ENCODE results near the gene SLC52A3.

DNA sequence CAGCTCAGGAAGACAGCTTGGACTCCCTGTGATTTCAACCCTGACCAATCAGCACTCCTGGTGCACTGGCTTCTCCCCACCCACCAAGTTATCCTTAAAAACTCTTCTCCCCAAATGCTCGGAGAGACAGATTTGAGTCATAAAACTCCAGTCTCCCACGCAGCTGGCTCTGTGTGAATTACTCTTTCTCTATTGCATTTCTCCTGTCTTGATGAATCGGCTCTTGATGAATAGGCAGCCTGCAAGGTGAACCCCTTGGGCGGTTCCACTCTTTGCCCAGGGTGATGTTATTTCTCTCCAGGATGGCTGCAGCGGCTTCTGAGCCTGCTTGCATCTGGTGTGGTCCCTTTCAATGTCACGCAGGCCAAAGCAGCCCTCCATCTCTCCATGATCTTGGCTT lies 12.4 kb downstream of the SLC52A3 start:
- TF ChIP-seq, protein P1, sequence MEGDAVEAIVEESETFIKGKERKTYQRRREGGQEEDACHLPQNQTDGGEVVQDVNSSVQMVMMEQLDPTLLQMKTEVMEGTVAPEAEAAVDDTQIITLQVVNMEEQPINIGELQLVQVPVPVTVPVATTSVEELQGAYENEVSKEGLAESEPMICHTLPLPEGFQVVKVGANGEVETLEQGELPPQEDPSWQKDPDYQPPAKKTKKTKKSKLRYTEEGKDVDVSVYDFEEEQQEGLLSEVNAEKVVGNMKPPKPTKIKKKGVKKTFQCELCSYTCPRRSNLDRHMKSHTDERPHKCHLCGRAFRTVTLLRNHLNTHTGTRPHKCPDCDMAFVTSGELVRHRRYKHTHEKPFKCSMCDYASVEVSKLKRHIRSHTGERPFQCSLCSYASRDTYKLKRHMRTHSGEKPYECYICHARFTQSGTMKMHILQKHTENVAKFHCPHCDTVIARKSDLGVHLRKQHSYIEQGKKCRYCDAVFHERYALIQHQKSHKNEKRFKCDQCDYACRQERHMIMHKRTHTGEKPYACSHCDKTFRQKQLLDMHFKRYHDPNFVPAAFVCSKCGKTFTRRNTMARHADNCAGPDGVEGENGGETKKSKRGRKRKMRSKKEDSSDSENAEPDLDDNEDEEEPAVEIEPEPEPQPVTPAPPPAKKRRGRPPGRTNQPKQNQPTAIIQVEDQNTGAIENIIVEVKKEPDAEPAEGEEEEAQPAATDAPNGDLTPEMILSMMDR (IDR thresholded peaks at IDR 0.05; ENCODE audit: low read depth, low read length, missing input control): no peak
- TF ChIP-seq RXRA (IDR thresholded peaks at IDR 0.05) (no peak), RAD21 (IDR thresholded peaks at IDR 0.05) (no peak), SP1 (IDR thresholded peaks at IDR 0.05) (no peak), YY1 (IDR thresholded peaks at IDR 0.05) (no peak), JUND (IDR thresholded peaks at IDR 0.05) (no peak), GABPA (IDR thresholded peaks at IDR 0.05 in 1 of 2, conservative IDR thresholded peaks at IDR 0.05 in 1 of 2) (no peak)
- TF ChIP-seq, protein P2, sequence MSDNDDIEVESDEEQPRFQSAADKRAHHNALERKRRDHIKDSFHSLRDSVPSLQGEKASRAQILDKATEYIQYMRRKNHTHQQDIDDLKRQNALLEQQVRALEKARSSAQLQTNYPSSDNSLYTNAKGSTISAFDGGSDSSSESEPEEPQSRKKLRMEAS (IDR thresholded peaks at IDR 0.05): no peak
- TF ChIP-seq, protein P3, sequence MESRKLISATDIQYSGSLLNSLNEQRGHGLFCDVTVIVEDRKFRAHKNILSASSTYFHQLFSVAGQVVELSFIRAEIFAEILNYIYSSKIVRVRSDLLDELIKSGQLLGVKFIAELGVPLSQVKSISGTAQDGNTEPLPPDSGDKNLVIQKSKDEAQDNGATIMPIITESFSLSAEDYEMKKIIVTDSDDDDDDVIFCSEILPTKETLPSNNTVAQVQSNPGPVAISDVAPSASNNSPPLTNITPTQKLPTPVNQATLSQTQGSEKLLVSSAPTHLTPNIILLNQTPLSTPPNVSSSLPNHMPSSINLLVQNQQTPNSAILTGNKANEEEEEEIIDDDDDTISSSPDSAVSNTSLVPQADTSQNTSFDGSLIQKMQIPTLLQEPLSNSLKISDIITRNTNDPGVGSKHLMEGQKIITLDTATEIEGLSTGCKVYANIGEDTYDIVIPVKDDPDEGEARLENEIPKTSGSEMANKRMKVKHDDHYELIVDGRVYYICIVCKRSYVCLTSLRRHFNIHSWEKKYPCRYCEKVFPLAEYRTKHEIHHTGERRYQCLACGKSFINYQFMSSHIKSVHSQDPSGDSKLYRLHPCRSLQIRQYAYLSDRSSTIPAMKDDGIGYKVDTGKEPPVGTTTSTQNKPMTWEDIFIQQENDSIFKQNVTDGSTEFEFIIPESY (IDR thresholded peaks at IDR 0.05): no peak
- TF ChIP-seq, protein P4, sequence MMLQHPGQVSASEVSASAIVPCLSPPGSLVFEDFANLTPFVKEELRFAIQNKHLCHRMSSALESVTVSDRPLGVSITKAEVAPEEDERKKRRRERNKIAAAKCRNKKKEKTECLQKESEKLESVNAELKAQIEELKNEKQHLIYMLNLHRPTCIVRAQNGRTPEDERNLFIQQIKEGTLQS (IDR thresholded peaks at IDR 0.05): no peak
